Ramos (cell line): ENCODE data around the gene ANLN.
"Not testable (repeated sequence)": the region's sequence is repeated elsewhere in the genome, so short reads cannot be mapped to it uniquely, and the experiment has no call there.

Experiments used
- in situ Hi-C: fragments of 300-500 bp; cut with MboI; formaldehyde crosslinking; loops from one replicate; pipeline ENCODE4 v1.14.3; 2022; ENCODE audit warnings: low sequenced_read_pairs; ENCODE audit not compliant: unreplicated experiment

Gene ANLN

DNA sequence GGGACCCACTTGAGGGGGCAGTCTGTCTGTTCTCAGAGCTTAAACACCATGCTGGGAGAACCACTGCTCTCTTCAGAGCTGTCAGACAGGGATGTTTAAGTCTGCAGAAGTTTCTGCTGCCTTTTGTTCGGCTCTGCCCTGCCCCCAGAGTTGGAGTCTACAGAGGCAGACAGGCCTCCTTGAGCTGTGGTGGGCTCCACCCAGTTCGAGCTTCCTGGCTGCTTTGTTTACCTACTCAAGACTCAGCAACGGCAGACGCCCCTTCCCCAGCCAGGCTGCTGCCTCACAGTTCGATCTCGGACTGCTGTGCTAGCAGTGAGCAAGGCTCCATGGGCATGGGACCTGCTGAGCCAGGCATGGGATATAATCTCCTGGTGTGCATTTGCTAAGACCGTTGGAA, 11.1 kb upstream of the ANLN start:
- in situ Hi-C loops: not testable (repeated sequence)

- in situ Hi-C loops: no loop called here
These were observed 9.7 kb upstream of the ANLN start for GRCh38 chr7:36379831-36380504.

- in situ Hi-C loops: no loop called here
These were observed 8.6 kb upstream of the ANLN start for GRCh38 chr7:36381056-36381455.

- in situ Hi-C loops: not testable (repeated sequence)
These were observed 6.4 kb upstream of the ANLN start for GRCh38 chr7:36383284-36383683.

DNA sequence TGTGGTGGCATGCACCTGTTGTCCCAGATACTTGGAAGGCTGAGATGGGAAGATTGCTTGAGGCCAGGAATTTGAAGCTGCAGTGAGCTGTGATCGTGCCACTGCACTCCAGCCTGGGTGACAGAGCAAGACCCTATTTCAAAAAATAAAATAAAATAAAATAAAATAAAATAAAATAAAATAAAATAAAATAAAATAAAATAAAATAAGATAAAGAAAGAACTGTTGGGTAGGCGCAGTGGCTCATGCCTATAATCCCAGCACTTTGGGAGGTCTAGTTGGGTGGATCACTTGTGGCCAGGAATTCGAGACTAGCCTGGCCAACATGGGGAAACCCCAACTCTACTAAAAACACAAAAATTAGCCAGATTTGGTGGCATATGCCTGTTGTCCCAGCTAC, 4.0 kb upstream of the ANLN start:
- in situ Hi-C loops: not testable (repeated sequence)

- in situ Hi-C loops: no loop called here
These were observed 2.0 kb upstream of the ANLN start for GRCh38 chr7:36387435-36388231.

DNA sequence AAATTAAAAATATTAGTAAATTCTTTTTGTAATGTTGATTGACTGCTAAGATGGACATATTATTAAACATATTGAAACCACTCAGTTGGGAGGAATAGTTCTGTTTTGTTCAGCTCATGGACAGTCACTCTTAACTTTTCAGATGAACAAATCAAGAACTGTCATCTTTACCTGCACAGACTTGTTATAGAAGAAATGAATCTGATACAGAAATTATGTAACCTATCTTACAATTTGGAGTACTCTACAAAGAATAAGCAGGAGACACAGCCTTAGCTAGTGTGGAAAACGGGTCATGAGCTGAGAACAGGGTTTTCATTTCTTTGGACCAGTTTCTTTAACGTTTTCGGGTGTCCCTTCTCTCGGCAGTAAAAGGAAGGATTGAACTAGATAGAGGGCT, 1.2 kb upstream of the ANLN start:
- in situ Hi-C loops: no loop called here

- in situ Hi-C loops: no loop called here
These were observed 783 bp downstream of the ANLN start for GRCh38 chr7:36390199-36391090.

DNA sequence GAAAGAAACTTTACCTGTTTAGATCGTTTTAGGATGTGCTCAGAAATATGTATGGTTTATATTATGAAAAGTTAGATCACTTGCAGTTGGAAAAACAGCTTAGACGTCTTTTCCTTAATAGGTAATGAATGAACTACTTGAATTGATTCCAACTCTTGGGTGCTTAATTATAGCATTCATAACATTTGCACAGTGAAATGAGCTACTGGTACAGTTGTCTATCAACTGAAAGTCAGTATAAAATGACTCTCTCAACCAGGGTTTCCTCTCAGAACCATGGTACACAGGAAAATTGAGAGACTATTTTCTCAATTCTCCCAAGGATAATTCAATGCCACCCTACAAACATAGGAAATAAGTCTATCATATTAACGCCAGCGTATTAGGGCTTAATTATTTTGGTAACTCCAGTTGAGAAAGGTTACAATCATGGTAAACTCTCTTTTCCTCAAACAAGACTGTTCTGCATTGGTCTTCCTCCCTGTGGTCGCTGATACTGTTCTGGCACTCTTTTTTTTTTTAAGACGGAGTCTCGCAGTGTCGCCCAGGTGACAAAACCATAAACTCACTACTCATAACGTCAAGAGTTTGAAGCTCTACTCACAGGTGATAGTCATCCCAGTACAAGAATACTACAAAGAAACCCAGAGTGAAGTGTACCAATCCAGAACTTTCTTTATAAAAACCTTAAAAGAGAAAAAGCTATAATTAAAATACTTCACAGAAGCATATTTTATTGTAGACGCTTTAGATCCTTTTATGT, 2.0 kb downstream of the ANLN start:
- in situ Hi-C loops: no loop called here

- in situ Hi-C loops: no loop called here
These were observed 4.2 kb downstream of the ANLN start for GRCh38 chr7:36393826-36394225.

- in situ Hi-C loops: no loop called here
These were observed 5.7 kb downstream of the ANLN start for GRCh38 chr7:36395171-36395894.

GRCh38 chr7:36396150-36396549, 6.5 kb downstream of the ANLN start:
- in situ Hi-C loops: no loop called here

DNA sequence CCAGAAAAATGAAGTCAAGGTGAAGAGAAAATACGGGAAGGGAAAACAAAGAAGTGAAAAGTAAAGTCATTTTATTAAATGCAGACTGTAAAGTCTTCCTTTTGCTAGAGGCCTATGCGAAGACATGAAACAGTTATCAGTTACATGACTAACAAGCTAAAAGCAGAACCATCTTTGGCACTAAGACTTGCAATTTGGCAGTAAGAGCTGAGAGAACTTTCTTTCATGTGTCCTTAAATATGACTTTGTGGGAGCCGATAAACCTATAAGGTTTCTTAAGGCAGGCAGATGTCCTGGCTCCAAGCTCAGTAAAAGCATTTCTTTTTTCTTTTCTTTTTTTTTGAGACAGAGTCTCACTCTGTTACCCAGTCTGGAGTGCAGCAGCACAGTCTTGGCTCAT, 10.4 kb downstream of the ANLN start:
- in situ Hi-C loops: no loop called here

GRCh38 chr7:36400606-36401005, 10.9 kb downstream of the ANLN start:
- in situ Hi-C loops: no loop called here

DNA sequence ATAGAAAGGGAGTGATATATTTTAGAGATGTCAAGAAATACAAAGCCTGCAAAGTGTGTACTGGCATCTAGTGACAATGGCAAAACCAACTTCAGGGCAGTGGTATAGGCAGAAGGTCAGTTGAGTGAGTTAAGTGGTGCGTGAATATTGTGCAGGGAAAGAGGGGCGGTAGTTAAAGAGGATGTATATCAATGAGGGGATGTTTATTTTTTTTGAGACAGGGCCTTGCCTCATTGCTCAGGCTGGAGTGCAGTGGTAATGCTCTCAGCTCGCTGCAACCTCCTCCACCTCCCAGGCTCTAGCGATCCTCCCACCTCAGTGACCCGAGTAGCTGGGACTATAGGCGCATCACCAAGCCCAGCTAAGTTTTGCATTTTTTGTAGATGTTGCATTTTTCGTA, 13.8 kb downstream of the ANLN start:
- in situ Hi-C loops: no loop called here

GRCh38 chr7:36404639-36405408, 15.2 kb downstream of the ANLN start:
- in situ Hi-C loops: no loop called here

- in situ Hi-C loops: no loop called here
These were observed 15.7 kb downstream of the ANLN start for GRCh38 chr7:36405409-36405803.

GRCh38 chr7:36406156-36406555, 16.5 kb downstream of the ANLN start:
- in situ Hi-C loops: no loop called here
